Gastrocnemius medialis (tissue), 4 donors: Measurements from ENCODE around the gene MEN1. TPM values are rescaled to one million over a fixed set of nuclear protein-coding genes. Genes with fewer than 3 reads are reported as not detected.
A peak's percentile ranks its signal among the peaks of the same experiment; 100 is the strongest.

Source experiments
- ATAC-seq, 2 donors: fragments of 150-250 bp; one replicate each; pipeline ENCODE4 v1.9.1; 2016
- DNase-seq, 2 donors: peaks; one replicate each; pipeline ENCODE4 v3.0.0-alpha.2; 2019
- H3K27ac ChIP-seq, 4 donors: fragments of 200-600 bp; sonication (generic); 1 replicate in 1 of 4; 2 replicates in 3 of 4; pipeline ENCODE4 v1.5.1; 2016 to 2018; ENCODE audit warnings: mild to moderate bottlenecking in 2 of 4, moderate library complexity in 1 of 4
- H3K27me3 ChIP-seq, 3 donors: fragments of 200-600 bp; sonication (generic) in 2 of 3; 1 replicate in 1 of 3; 2 replicates in 2 of 3; pipeline versions ENCODE4 v1.5.1 to v1.6.0; 2016 to 2019; ENCODE audit warnings: mild to moderate bottlenecking in 1 of 3, moderate library complexity in 1 of 3
- H3K36me3 ChIP-seq, 2 donors: fragments of 200-600 bp; sonication (generic) in 1 of 2; one replicate each; pipeline ENCODE4 v1.5.1; 2017 to 2018
- H3K4me1 ChIP-seq, 2 donors: fragments of 200-600 bp; sonication (generic) in 1 of 2; one replicate each; pipeline ENCODE4 v1.5.1; 2016 to 2017; ENCODE audit warnings: mild to moderate bottlenecking in 2 of 2
- H3K4me3 ChIP-seq, 4 donors: fragments of 200-600 bp; sonication (generic) in 3 of 4; 1 replicate in 1 of 4; 2 replicates in 3 of 4; pipeline ENCODE4 v1.5.1; 2016 to 2019; ENCODE audit warnings: mild to moderate bottlenecking in 2 of 4
- H3K9me3 ChIP-seq, 3 donors: fragments of 200-600 bp; sonication (generic) in 2 of 3; 1 replicate in 1 of 3; 2 replicates in 2 of 3; pipeline ENCODE4 v1.5.1; 2016 to 2019
- CTCF ChIP-seq, 5 experiments: fragments of 450-650 bp in 3 of 5; fragments of 200-600 bp in 2 of 5; sonication (generic) in 2 of 5; IDR thresholded peaks in 4 of 5; conservative IDR thresholded peaks in 1 of 5; 1 replicate in 4 of 5; 2 replicates in 1 of 5; pipeline ENCODE4 v1.5.1; 2016 to 2019; ENCODE audit warnings: antibody characterized with exemption in 5 of 5, mild to moderate bottlenecking in 3 of 5, moderate library complexity in 3 of 5
- POLR2A ChIP-seq, 2 donors: fragments of 450-650 bp; IDR thresholded peaks; one replicate each; pipeline ENCODE4 v1.6.1; 2017; ENCODE audit warnings: antibody characterized with exemption in 2 of 2, mild to moderate bottlenecking in 2 of 2, moderate library complexity in 2 of 2
- in situ Hi-C, 4 donors: fragments of 200-750 bp; cut with MboI; loops; one replicate each; pipeline versions ENCODE4 v1.15.0 to v1.8.0; 2017; ENCODE audit warnings: low sequenced_read_pairs in 4 of 4
- intact Hi-C: fragments of 100-400 bp; cut with DNase I; formaldehyde crosslinking; loops from one replicate; pipeline ENCODE4 v1.15.1; 2023; ENCODE audit warnings: low total_unique reads
- total RNA-seq, 4 donors: library from RNA; depleted of rRNA; stranded (reverse); fragments of >200 nt; gene quantifications; one replicate each; pipeline versions ENCODE4 v1.1.0 to v1.2.3, GENCODE V29; 2016

MEN1 gene
- total RNA-seq, 4 donors from 2014 or later = 7.4 to 12.2 (median 9.8) TPM

GRCh38 chr11:64754919-64755662 is 55.3 kb downstream of the MEN1 start:
- H3K4me3 ChIP-seq = no peak overlapping the region
- intact Hi-C loops = no loop called here
- peaks cover 0 to 53% of the 10 kb centered on the region in 2 donors for H3K36me3 ChIP-seq
- H3K4me1 ChIP-seq = peaks cover 51 to 74% of the 10 kb centered on the region in 2 donors
- no peaks in the 10 kb centered on the region for H3K27me3 ChIP-seq
- TF ChIP-seq CTCF (IDR thresholded peaks at IDR 0.05 in 4 of 5, conservative IDR thresholded peaks at IDR 0.05 in 1 of 5) (no peak), POLR2A (IDR thresholded peaks at IDR 0.05) (no peak)
- in situ Hi-C loops = no loop called here
- peak in 1 of 2 donors; percentile 65 for DNase-seq
- no peak for ATAC-seq
- peak overlapping the region; percentile 91 to 99 (median 94) for H3K27ac ChIP-seq
- H3K9me3 ChIP-seq = no peaks in the 10 kb centered on the region

- in situ Hi-C loops = no loop called here
- ATAC-seq (no peak), DNase-seq (peak in 1 of 2 donors; percentile 13)
- peaks cover 47 to 66% of the 10 kb centered on the region in 2 donors for H3K4me1 ChIP-seq
- no peak for TF ChIP-seq CTCF (IDR thresholded peaks at IDR 0.05 in 4 of 5, conservative IDR thresholded peaks at IDR 0.05 in 1 of 5)
- TF ChIP-seq POLR2A (IDR thresholded peaks at IDR 0.05) = no peak
- peaks cover 0 to 57% of the 10 kb centered on the region in 2 donors for H3K36me3 ChIP-seq
- no peaks in the 10 kb centered on the region for H3K9me3 ChIP-seq
- H3K4me3 ChIP-seq = no peak overlapping the region
- intact Hi-C loops = no loop called here
- H3K27me3 ChIP-seq = no peaks in the 10 kb centered on the region
- peak overlapping the region; percentile 91 to 99 (median 94) for H3K27ac ChIP-seq
Measured at GRCh38 chr11:64754124-64754918, 56.0 kb downstream of the MEN1 start.

Other genes with a start within 250 kb of the MEN1 start
- not detected for gene SLC22A12, start 219.3 kb downstream of the MEN1 start, total RNA-seq
- 1 to 10 TPM in 2 of 4 donors, under 1 TPM in 2; 0.15 to 6.2 (median 1.8) TPM for gene NRXN2, start 87.4 kb downstream of the MEN1 start, total RNA-seq
- 10 to 100 TPM in 1 of 4 donors, 1 to 10 TPM in 3; 2.9 to 10.9 (median 7.1) TPM for gene RASGRP2, start 66.4 kb downstream of the MEN1 start, total RNA-seq
- gene PYGM, start 50.6 kb downstream of the MEN1 start, total RNA-seq = 1,000 to 10,000 TPM in 3 of 4 donors, 100 to 1,000 TPM in 1; 881 to 2,858 (median 1,836) TPM
- gene SF1, start 32.0 kb downstream of the MEN1 start, total RNA-seq = 100 to 1,000 TPM; 171 to 249 (median 193) TPM
- 10 to 100 TPM in 1 of 4 donors, 1 to 10 TPM in 3; 4.3 to 14.8 (median 6.2) TPM for gene MAP4K2, start 7.3 kb downstream of the MEN1 start, total RNA-seq
- under 1 TPM in 2 of 4 donors, not detected in 2; 0.15 to 0.19 TPM for gene CDC42BPG, start 34.1 kb upstream of the MEN1 start, total RNA-seq
- 10 to 100 TPM; 24.8 to 46.2 (median 31.3) TPM for gene EHD1, start 68.1 kb upstream of the MEN1 start, total RNA-seq
- gene ATG2A, start 106.7 kb upstream of the MEN1 start, total RNA-seq = 10 to 100 TPM; 10.7 to 97.5 (median 37.9) TPM
- gene PPP2R5B, start 114.1 kb upstream of the MEN1 start, total RNA-seq = 10 to 100 TPM; 17.2 to 34.2 (median 24.3) TPM
- gene GPHA2, start 125.3 kb upstream of the MEN1 start, total RNA-seq = not detected
- not detected for gene MAJIN, start 161.6 kb upstream of the MEN1 start, total RNA-seq
- gene BATF2, start 186.4 kb upstream of the MEN1 start, total RNA-seq = 1 to 10 TPM in 3 of 4 donors, under 1 TPM in 1; 0.97 to 3.3 (median 2.3) TPM
- 100 to 1,000 TPM; 150 to 268 (median 170) TPM for gene ARL2, start 203.6 kb upstream of the MEN1 start, total RNA-seq
- 10 to 100 TPM; 16.9 to 33.3 (median 25.9) TPM for gene SNX15, start 216.9 kb upstream of the MEN1 start, total RNA-seq
- 10 to 100 TPM in 3 of 4 donors, 1 to 10 TPM in 1; 9.0 to 27.2 (median 14.4) TPM for gene SAC3D1, start 230.7 kb upstream of the MEN1 start, total RNA-seq
- gene NAALADL1, start 248.0 kb upstream of the MEN1 start, total RNA-seq = 1 to 10 TPM in 3 of 4 donors, under 1 TPM in 1; 0.22 to 4.0 (median 2.6) TPM